ENCODE results near the gene AUTS2.

The AUTS2 gene

GRCh38 chr7:69827558-69827957 is 229.3 kb downstream of the AUTS2 start:
- no peak for DNase-seq (ENCODE audit: low read depth, low spot score)
- Histone ChIP-seq H3K9me3 (ENCODE audit: insufficient read depth, low read length) (no peaks in the 10 kb centered on the region), H3K4me3 (ENCODE audit: insufficient read length, low read depth) (no peak overlapping the region), H3K36me3 (ENCODE audit: insufficient read depth, insufficient read length, low read length) (no peaks in the 10 kb centered on the region), H3K4me1 (ENCODE audit: insufficient read depth, insufficient read length) (no peaks in the 10 kb centered on the region), H3K9ac (ENCODE audit: insufficient read length, low read depth) (no peak overlapping the region), H3K27me3 (ENCODE audit: insufficient read depth, insufficient read length) (no peaks in the 10 kb centered on the region)
- TF ChIP-seq SUZ12 (IDR thresholded peaks at IDR 0.05; ENCODE audit: extremely low read depth, insufficient read depth, insufficient read length) (no peak), YY1 (IDR thresholded peaks at IDR 0.05; ENCODE audit: insufficient read depth, insufficient read length) (no peak), ZNF274 (IDR thresholded peaks at IDR 0.05; ENCODE audit: low read depth, low read length) (no peak)

DNA sequence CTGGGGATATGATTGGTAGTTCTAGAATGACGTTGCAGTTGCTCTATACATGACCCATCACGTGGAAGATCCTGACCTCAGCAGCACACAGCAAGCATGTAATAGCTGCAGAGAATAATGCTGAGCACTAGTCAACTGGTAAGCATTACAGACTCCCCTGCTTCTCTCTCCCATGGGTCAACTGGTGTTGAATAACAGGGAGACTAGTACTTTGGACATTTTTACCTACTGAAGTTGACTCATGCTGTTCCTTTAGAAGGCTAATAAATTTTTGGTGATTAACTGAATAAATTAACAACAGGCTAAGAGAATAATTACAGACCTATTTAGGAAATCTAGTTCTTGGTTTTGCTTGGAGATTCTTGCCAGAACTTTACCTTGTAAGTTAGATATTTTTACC is 234.1 kb downstream of the AUTS2 start:
- no peak for TF ChIP-seq YY1 (IDR thresholded peaks at IDR 0.05; ENCODE audit: insufficient read depth, insufficient read length)
- TF ChIP-seq SUZ12 (IDR thresholded peaks at IDR 0.05; ENCODE audit: extremely low read depth, insufficient read depth, insufficient read length): no peak
- no peak for TF ChIP-seq ZNF274 (IDR thresholded peaks at IDR 0.05; ENCODE audit: low read depth, low read length)
- Histone ChIP-seq H3K9me3 (ENCODE audit: insufficient read depth, low read length) (no peaks in the 10 kb centered on the region), H3K27me3 (ENCODE audit: insufficient read depth, insufficient read length) (no peaks in the 10 kb centered on the region), H3K36me3 (ENCODE audit: insufficient read depth, insufficient read length, low read length) (no peaks in the 10 kb centered on the region), H3K4me3 (ENCODE audit: insufficient read length, low read depth) (no peak overlapping the region), H3K4me1 (ENCODE audit: insufficient read depth, insufficient read length) (no peaks in the 10 kb centered on the region), H3K9ac (ENCODE audit: insufficient read length, low read depth) (no peak overlapping the region)
- DNase-seq (ENCODE audit: low read depth, low spot score): no peak

GRCh38 chr7:69833964-69834363 is 235.7 kb downstream of the AUTS2 start:
- no peaks in the 10 kb centered on the region for H3K36me3 ChIP-seq (ENCODE audit: insufficient read depth, insufficient read length, low read length)
- H3K4me3 ChIP-seq (ENCODE audit: insufficient read length, low read depth): no peak overlapping the region
- TF ChIP-seq ZNF274 (IDR thresholded peaks at IDR 0.05; ENCODE audit: low read depth, low read length) (no peak), YY1 (IDR thresholded peaks at IDR 0.05; ENCODE audit: insufficient read depth, insufficient read length) (no peak), SUZ12 (IDR thresholded peaks at IDR 0.05; ENCODE audit: extremely low read depth, insufficient read depth, insufficient read length) (no peak)
- H3K4me1 ChIP-seq (ENCODE audit: insufficient read depth, insufficient read length): no peaks in the 10 kb centered on the region
- no peaks in the 10 kb centered on the region for H3K27me3 ChIP-seq (ENCODE audit: insufficient read depth, insufficient read length)
- H3K9ac ChIP-seq (ENCODE audit: insufficient read length, low read depth): no peak overlapping the region
- DNase-seq (ENCODE audit: low read depth, low spot score): no peak
- no peaks in the 10 kb centered on the region for H3K9me3 ChIP-seq (ENCODE audit: insufficient read depth, low read length)

GRCh38 chr7:69836702-69837101 is 238.4 kb downstream of the AUTS2 start:
- TF ChIP-seq ZNF274 (IDR thresholded peaks at IDR 0.05; ENCODE audit: low read depth, low read length): no peak
- no peak for TF ChIP-seq SUZ12 (IDR thresholded peaks at IDR 0.05; ENCODE audit: extremely low read depth, insufficient read depth, insufficient read length)
- no peak for TF ChIP-seq YY1 (IDR thresholded peaks at IDR 0.05; ENCODE audit: insufficient read depth, insufficient read length)
- DNase-seq (ENCODE audit: low read depth, low spot score): no peak
- Histone ChIP-seq H3K9ac (ENCODE audit: insufficient read length, low read depth) (no peak overlapping the region), H3K27me3 (ENCODE audit: insufficient read depth, insufficient read length) (no peaks in the 10 kb centered on the region), H3K9me3 (ENCODE audit: insufficient read depth, low read length) (no peaks in the 10 kb centered on the region), H3K4me1 (ENCODE audit: insufficient read depth, insufficient read length) (no peaks in the 10 kb centered on the region), H3K36me3 (ENCODE audit: insufficient read depth, insufficient read length, low read length) (no peaks in the 10 kb centered on the region), H3K4me3 (ENCODE audit: insufficient read length, low read depth) (no peak overlapping the region)

DNA sequence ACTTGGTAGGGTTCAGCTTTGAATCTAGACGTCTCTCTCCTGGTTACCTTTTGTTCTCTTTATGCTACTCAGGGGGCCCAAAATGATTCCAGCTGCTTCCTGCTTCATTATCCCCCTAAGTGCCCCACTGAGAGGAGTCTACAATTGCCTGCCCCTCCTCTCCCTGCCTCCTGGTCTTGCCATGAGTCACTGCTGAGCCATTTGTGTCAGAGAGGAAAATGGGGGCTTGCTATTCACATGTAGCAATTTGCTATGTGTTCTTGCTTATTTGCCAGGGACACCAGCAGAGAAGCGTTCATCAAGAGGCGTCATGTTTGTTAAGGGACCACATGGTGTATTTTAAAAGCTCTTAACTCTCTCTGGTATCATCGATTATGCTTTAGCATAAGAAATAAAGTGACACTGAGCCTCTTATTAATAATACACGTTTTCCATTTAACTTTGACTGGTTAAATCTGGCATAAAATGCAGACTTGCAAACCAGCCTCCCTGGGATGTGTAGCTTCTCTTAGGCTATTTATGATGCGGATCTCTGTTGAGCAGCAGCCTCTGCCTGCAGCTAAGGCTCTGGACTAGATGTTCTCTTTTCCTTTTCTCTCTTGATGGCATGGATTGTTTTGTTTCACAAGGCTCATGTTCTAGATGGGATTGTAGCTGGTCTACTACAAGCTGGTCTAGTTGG is 239.3 kb downstream of the AUTS2 start:
- H3K4me1 ChIP-seq (ENCODE audit: insufficient read depth, insufficient read length): no peaks in the 10 kb centered on the region
- DNase-seq (ENCODE audit: low read depth, low spot score): peak; percentile 90
- H3K27me3 ChIP-seq (ENCODE audit: insufficient read depth, insufficient read length): no peaks in the 10 kb centered on the region
- H3K36me3 ChIP-seq (ENCODE audit: insufficient read depth, insufficient read length, low read length): no peaks in the 10 kb centered on the region
- H3K4me3 ChIP-seq (ENCODE audit: insufficient read length, low read depth): no peak overlapping the region
- no peak for TF ChIP-seq YY1 (IDR thresholded peaks at IDR 0.05; ENCODE audit: insufficient read depth, insufficient read length)
- H3K9me3 ChIP-seq (ENCODE audit: insufficient read depth, low read length): no peaks in the 10 kb centered on the region
- H3K9ac ChIP-seq (ENCODE audit: insufficient read length, low read depth): no peak overlapping the region

GRCh38 chr7:69839782-69840181 is 241.5 kb downstream of the AUTS2 start:
- Histone ChIP-seq H3K36me3 (ENCODE audit: insufficient read depth, insufficient read length, low read length) (no peaks in the 10 kb centered on the region), H3K9ac (ENCODE audit: insufficient read length, low read depth) (no peak overlapping the region), H3K4me3 (ENCODE audit: insufficient read length, low read depth) (no peak overlapping the region), H3K9me3 (ENCODE audit: insufficient read depth, low read length) (no peaks in the 10 kb centered on the region), H3K27me3 (ENCODE audit: insufficient read depth, insufficient read length) (no peaks in the 10 kb centered on the region), H3K4me1 (ENCODE audit: insufficient read depth, insufficient read length) (no peaks in the 10 kb centered on the region)
- TF ChIP-seq SUZ12 (IDR thresholded peaks at IDR 0.05; ENCODE audit: extremely low read depth, insufficient read depth, insufficient read length) (no peak), ZNF274 (IDR thresholded peaks at IDR 0.05; ENCODE audit: low read depth, low read length) (no peak), YY1 (IDR thresholded peaks at IDR 0.05; ENCODE audit: insufficient read depth, insufficient read length) (no peak)
- no peak for DNase-seq (ENCODE audit: low read depth, low spot score)

- TF ChIP-seq YY1 (IDR thresholded peaks at IDR 0.05; ENCODE audit: insufficient read depth, insufficient read length) (no peak), ZNF274 (IDR thresholded peaks at IDR 0.05; ENCODE audit: low read depth, low read length) (no peak), SUZ12 (IDR thresholded peaks at IDR 0.05; ENCODE audit: extremely low read depth, insufficient read depth, insufficient read length) (no peak)
- Histone ChIP-seq H3K36me3 (ENCODE audit: insufficient read depth, insufficient read length, low read length) (no peaks in the 10 kb centered on the region), H3K27me3 (ENCODE audit: insufficient read depth, insufficient read length) (no peaks in the 10 kb centered on the region), H3K9ac (ENCODE audit: insufficient read length, low read depth) (no peak overlapping the region), H3K4me3 (ENCODE audit: insufficient read length, low read depth) (no peak overlapping the region), H3K9me3 (ENCODE audit: insufficient read depth, low read length) (no peaks in the 10 kb centered on the region), H3K4me1 (ENCODE audit: insufficient read depth, insufficient read length) (no peaks in the 10 kb centered on the region)
- DNase-seq (ENCODE audit: low read depth, low spot score): no peak
Observed at GRCh38 chr7:69840248-69840647, 242.0 kb downstream of the AUTS2 start.
